SK-N-SH (cell line): Measurements from ENCODE around the gene SFXN3. TPM values are rescaled to one million over a fixed set of nuclear protein-coding genes. Genes with fewer than 3 reads are reported as not detected.

Experiments used
- CTCF ChIA-PET: fragments of 300-600, 350-600 bp; formaldehyde crosslinking; extraction: SDS; loops from one replicate; lab custom pipeline; 2021; lab: Yijun Ruan, JAX
- POLR2A ChIA-PET: fragments of 350-600 bp; sonication (Branson Sonifier 250); formaldehyde crosslinking; extraction: SDS; loops from one replicate; lab custom pipeline; 2020; ENCODE audit warnings: antibody characterized with exemption, inconsistent platforms; lab: Yijun Ruan, JAX
- DNase-seq: peaks from one replicate; pipeline ENCODE4 v3.0.0; 2012
- H2AFZ ChIP-seq: fragments of 200-600 bp; sonication (generic); 2 replicates; pipeline ENCODE4 v1.8.1; 2016; ENCODE audit warnings: antibody characterized with exemption, mild to moderate bottlenecking, low read depth
- H3F3A ChIP-seq: fragments of 200-600 bp; sonication (generic); replicated peaks from 2 replicates; pipeline ENCODE3; 2016; ENCODE audit warnings: antibody characterized with exemption, mild to moderate bottlenecking; ENCODE audit not compliant: insufficient read depth
- H3K27ac ChIP-seq, 2 experiments: fragments of 200-500 bp in 1 of 2; fragments of 200-600 bp in 1 of 2; sonication (Bioruptor generic) in 1 of 2; sonication (generic), shearing (Covaris generic) in 1 of 2; 2 replicates each; pipeline versions ENCODE4 v1.5.1 to v1.6.1; 2014 to 2016; ENCODE audit warnings: low read depth in 2 of 2, inconsistent platforms in 1 of 2, low read length in 1 of 2, mild to moderate bottlenecking in 1 of 2, mixed read lengths in 1 of 2
- H3K27me3 ChIP-seq: fragments of 200-600 bp; sonication (generic), shearing (Covaris generic); 2 replicates; pipeline ENCODE4 v1.6.1; 2016; ENCODE audit warnings: mixed run types; ENCODE audit not compliant: insufficient read depth
- H3K36me3 ChIP-seq, 2 experiments: fragments of 200-500 bp in 1 of 2; fragments of 200-600 bp in 1 of 2; sonication (Bioruptor generic) in 1 of 2; sonication (generic) in 1 of 2; replicated peaks in 1 of 2; 2 replicates each; pipeline versions ENCODE3 to v1.5.1; 2014 to 2016; ENCODE audit warnings: low read length in 1 of 2, mild to moderate bottlenecking in 1 of 2; ENCODE audit not compliant: insufficient read depth in 2 of 2, control insufficient read depth in 1 of 2
- H3K4me1 ChIP-seq, 2 experiments: fragments of 200-500 bp in 1 of 2; fragments of 200-600 bp in 1 of 2; sonication (Bioruptor generic) in 1 of 2; sonication (generic), shearing (Covaris generic) in 1 of 2; 2 replicates each; pipeline versions ENCODE4 v1.5.1 to v1.6.1; 2014 to 2016; ENCODE audit warnings: low read depth in 1 of 2, low read length in 1 of 2, mixed run types in 1 of 2; ENCODE audit not compliant: insufficient read depth in 2 of 2, control insufficient read depth in 1 of 2
- H3K4me2 ChIP-seq: fragments of 200-600 bp; sonication (generic), shearing (Covaris generic); 2 replicates; pipeline ENCODE4 v1.6.1; 2017; ENCODE audit warnings: mixed run types
- H3K4me3 ChIP-seq, 2 experiments: fragments of 200-500 bp in 1 of 2; fragments of 200-600 bp in 1 of 2; sonication (Bioruptor generic) in 1 of 2; sonication (generic), shearing (Covaris generic) in 1 of 2; 2 replicates each; pipeline versions ENCODE4 v1.5.1 to v1.8.1; 2014 to 2016; ENCODE audit warnings: low read depth in 2 of 2, inconsistent platforms in 1 of 2, low read length in 1 of 2, mild to moderate bottlenecking in 1 of 2, mixed read lengths in 1 of 2, moderate library complexity in 1 of 2
- H3K79me2 ChIP-seq: fragments of 200-600 bp; sonication (generic); 2 replicates; pipeline ENCODE4 v1.8.1; 2017; ENCODE audit warnings: mild to moderate bottlenecking; ENCODE audit not compliant: insufficient read depth
- H3K9ac ChIP-seq: fragments of 200-600 bp; sonication (generic); 2 replicates; pipeline ENCODE4 v1.6.1; 2017; ENCODE audit warnings: mixed run types
- H3K9me2 ChIP-seq: fragments of 200-600 bp; sonication (generic); 2 replicates; pipeline ENCODE4 v1.6.1; 2017; ENCODE audit warnings: mixed run types
- H3K9me3 ChIP-seq: fragments of 200-600 bp; sonication (generic); 2 replicates; pipeline ENCODE4 v1.6.1; 2017; ENCODE audit warnings: mixed run types, mild to moderate bottlenecking, moderate library complexity
- H4K20me1 ChIP-seq: fragments of 200-600 bp; sonication (generic); 2 replicates; pipeline ENCODE4 v1.6.1; 2017; ENCODE audit warnings: mild to moderate bottlenecking, mixed run types; ENCODE audit not compliant: insufficient read depth
- ELF1 ChIP-seq: IDR thresholded peaks from 2 replicates; pipeline ENCODE4 v1.4.0; 2012
- EP300 ChIP-seq, 2 experiments: IDR thresholded peaks; 2 replicates each; pipeline versions ENCODE4 v1.4.0 to v1.6.1; 2012; ENCODE audit warnings: borderline replicate concordance in 1 of 2, low read depth in 1 of 2, low read length in 1 of 2
- EZH2phosphoT487 ChIP-seq: fragments of 200-600 bp; sonication (generic); IDR thresholded peaks from 2 replicates; pipeline ENCODE4 v1.6.1; 2017; ENCODE audit warnings: low read depth, mixed run types, mild to moderate bottlenecking, antibody characterized with exemption, moderate library complexity, borderline replicate concordance
- FOSL2 ChIP-seq: IDR thresholded peaks from 2 replicates; pipeline ENCODE4 v1.4.0; 2012; ENCODE audit warnings: low read depth, mild to moderate bottlenecking, moderate library complexity, borderline replicate concordance
- GATA2 ChIP-seq: sonication (generic); formaldehyde crosslinking; IDR thresholded peaks from 2 replicates; pipeline ENCODE4 v1.5.0; 2020; ENCODE audit warnings: mild to moderate bottlenecking, missing genetic modification reagents
- JUND ChIP-seq: IDR thresholded peaks from 2 replicates; pipeline ENCODE4 v1.4.0; 2012
- MEF2A ChIP-seq: IDR thresholded peaks from 2 replicates; pipeline ENCODE4 v1.4.0; 2012; ENCODE audit warnings: low read depth, borderline replicate concordance
- MXI1 ChIP-seq: IDR thresholded peaks from 2 replicates; pipeline ENCODE4 v1.6.1; 2012; ENCODE audit warnings: mild to moderate bottlenecking, low read depth, low read length, improper control_type of control experiment
- NRF1 ChIP-seq: IDR thresholded peaks from 2 replicates; pipeline ENCODE4 v1.6.1; 2012; ENCODE audit warnings: low read depth, mild to moderate bottlenecking, low read length
- POLR2AphosphoS5 ChIP-seq: IDR thresholded peaks from 2 replicates; pipeline ENCODE4 v1.6.1; 2012; ENCODE audit warnings: low read depth, low read length
- RAD21 ChIP-seq: IDR thresholded peaks from 2 replicates; pipeline ENCODE4 v1.6.1; 2012; ENCODE audit warnings: mild to moderate bottlenecking, low read length
- RXRA ChIP-seq: IDR thresholded peaks from 2 replicates; pipeline ENCODE4 v1.4.0; 2012; ENCODE audit warnings: low read depth, mild to moderate bottlenecking, borderline replicate concordance
- SMC3 ChIP-seq: IDR thresholded peaks from 2 replicates; pipeline ENCODE4 v1.6.1; 2012; ENCODE audit warnings: low read depth, low read length, improper control_type of control experiment
- TAF1 ChIP-seq: IDR thresholded peaks from 2 replicates; pipeline ENCODE4 v1.6.1; 2012; ENCODE audit warnings: low read depth, mild to moderate bottlenecking, low read length, moderate library complexity, borderline replicate concordance
- TCF12 ChIP-seq: IDR thresholded peaks from 2 replicates; pipeline ENCODE4 v1.4.0; 2012
- TEAD4 ChIP-seq: IDR thresholded peaks from 2 replicates; pipeline ENCODE4 v1.4.0; 2012; ENCODE audit warnings: mild to moderate bottlenecking, borderline replicate concordance; ENCODE audit not compliant: insufficient read depth
- YY1 ChIP-seq: IDR thresholded peaks from 2 replicates; pipeline ENCODE4 v1.4.0; 2012; ENCODE audit warnings: low read depth, mild to moderate bottlenecking
- WGBS: methylation state at CpG from one replicate; pipeline ENCODE4 v1.1.6; 2017; ENCODE audit warnings: low lambda C conversion rate; 5-methylcytosine and 5-hydroxymethylcytosine counted together
- polyA plus RNA-seq, 3 experiments: library from polyadenylated mRNA; depleted of rRNA; stranded (reverse); fragments of >200 nt; gene quantifications; 2 replicates each; pipeline ENCODE4 v1.2.3, GENCODE V29; 2012
- TF ChIP-seq, protein P1 (sequence below): IDR thresholded peaks from 2 replicates; pipeline ENCODE4; 2012
- TF ChIP-seq, protein P2 (sequence below): fragments of 150-350 bp; IDR thresholded peaks from 2 replicates; pipeline ENCODE4 v1.6.1; 2016; ENCODE audit warnings: mild to moderate bottlenecking, low read depth, low read length
- TF ChIP-seq, protein P3 (sequence below): IDR thresholded peaks from 2 replicates; pipeline ENCODE4 v1.4.0; 2012; ENCODE audit warnings: low read depth, borderline replicate concordance
- TF ChIP-seq, protein P4 (sequence below): IDR thresholded peaks from 2 replicates; pipeline ENCODE4 v1.4.0; 2012; ENCODE audit warnings: low read depth, borderline replicate concordance
- TF ChIP-seq, protein P5 (sequence below): IDR thresholded peaks from 2 replicates; pipeline ENCODE4 v1.4.0; 2012; ENCODE audit warnings: low read depth

Gene SFXN3
- polyA plus RNA-seq, 1 of the 3 experiments (the other 2 are of a cell fraction) = 142 TPM

DNA sequence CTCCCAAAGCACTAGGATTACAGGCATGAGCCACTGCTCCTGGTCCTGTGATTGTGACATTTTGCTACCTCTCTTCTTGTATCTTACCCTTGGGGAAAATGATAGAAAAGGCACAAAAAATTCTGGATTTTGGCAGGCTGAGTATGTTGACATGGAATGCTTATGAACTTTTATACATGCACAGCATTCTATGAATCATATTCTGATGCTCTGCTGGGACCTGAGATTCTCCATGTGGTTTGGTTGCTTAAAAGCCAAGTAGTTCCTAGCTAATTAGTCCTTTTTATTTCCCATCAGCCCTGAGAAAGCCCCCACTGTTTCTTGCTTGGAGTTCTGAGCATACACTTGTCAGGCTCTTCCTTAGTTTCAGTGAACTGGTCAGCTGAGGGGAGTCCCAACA lies 22.5 kb downstream of the SFXN3 start:
- Histone ChIP-seq H3K27ac (no peak overlapping the region; a peak in 1 of 4 replicates), H3K4me3 (no peak overlapping the region)
- POLR2A ChIA-PET = no interaction called here

DNA sequence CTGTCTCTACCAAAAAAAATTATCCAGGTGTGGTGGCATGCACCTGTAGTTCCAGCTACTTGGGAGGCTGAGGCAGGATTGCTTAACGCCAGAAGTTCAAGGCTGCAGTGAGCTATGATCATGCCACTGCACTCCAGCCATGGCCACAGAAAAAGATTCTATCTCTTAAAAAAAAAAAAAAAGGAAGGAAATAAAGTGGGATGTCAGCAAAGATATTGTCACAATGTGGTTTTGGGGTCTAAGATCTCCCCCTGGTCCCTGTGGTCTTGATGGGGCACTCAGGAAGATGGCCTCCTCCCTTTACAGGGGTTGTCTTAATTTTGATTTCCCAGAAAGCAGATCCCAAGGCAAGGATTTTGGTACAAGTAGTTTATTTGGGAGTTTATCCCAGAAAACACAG lies 23.3 kb downstream of the SFXN3 start:
- Histone ChIP-seq H4K20me1 (no peaks in the 10 kb centered on the region), H3K4me1 (peaks cover 5 to 7% of the 10 kb centered on the region in 2 experiments; a peak in 1 of 4 replicates), H3K79me2 (peaks cover 62% of the 10 kb centered on the region), H3K27me3 (no peaks in the 10 kb centered on the region), H3K36me3 (no peaks in the 10 kb centered on the region), H3K9me2 (no peaks in the 10 kb centered on the region), H2AFZ (no peak overlapping the region), H3F3A (peaks cover 11% of the 10 kb centered on the region), H3K4me3 (no peak overlapping the region), H3K27ac (no peak overlapping the region), H3K9ac (no peak overlapping the region), H3K9me3 (no peaks in the 10 kb centered on the region), H3K4me2 (no peak overlapping the region)
- ChIA-PET POLR2A (interaction anchor here (1.8 kb wide), 1 partner anchor 11 kb away, joined by 5 read pairs; no protein-coding TSS in a partner anchor), CTCF (interaction anchor here (1.8 to 18.9 kb wide), 5 partner anchors 14 to 86 kb away, joined by 4 to 234 read pairs (median 11); no protein-coding TSS in a partner anchor)
- no peak for DNase-seq
- 95% methylated on average over 1 of the region's 1 CpG for WGBS
- TF ChIP-seq FOSL2 (no peak), TCF12 (no peak), EZH2phosphoT487 (no peak), JUND (no peak), RXRA (no peak), NRF1 (no peak), YY1 (no peak), ELF1 (no peak), RAD21 (no peak), TAF1 (no peak)
- TF ChIP-seq, protein P1, sequence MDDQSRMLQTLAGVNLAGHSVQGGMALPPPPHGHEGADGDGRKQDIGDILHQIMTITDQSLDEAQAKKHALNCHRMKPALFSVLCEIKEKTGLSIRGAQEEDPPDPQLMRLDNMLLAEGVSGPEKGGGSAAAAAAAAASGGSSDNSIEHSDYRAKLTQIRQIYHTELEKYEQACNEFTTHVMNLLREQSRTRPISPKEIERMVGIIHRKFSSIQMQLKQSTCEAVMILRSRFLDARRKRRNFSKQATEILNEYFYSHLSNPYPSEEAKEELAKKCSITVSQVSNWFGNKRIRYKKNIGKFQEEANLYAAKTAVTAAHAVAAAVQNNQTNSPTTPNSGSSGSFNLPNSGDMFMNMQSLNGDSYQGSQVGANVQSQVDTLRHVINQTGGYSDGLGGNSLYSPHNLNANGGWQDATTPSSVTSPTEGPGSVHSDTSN = no peak
- TF ChIP-seq, protein P2, sequence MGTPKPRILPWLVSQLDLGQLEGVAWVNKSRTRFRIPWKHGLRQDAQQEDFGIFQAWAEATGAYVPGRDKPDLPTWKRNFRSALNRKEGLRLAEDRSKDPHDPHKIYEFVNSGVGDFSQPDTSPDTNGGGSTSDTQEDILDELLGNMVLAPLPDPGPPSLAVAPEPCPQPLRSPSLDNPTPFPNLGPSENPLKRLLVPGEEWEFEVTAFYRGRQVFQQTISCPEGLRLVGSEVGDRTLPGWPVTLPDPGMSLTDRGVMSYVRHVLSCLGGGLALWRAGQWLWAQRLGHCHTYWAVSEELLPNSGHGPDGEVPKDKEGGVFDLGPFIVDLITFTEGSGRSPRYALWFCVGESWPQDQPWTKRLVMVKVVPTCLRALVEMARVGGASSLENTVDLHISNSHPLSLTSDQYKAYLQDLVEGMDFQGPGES = no peak

More for the DNA sequence above, 22.5 kb downstream of the SFXN3 start:
- Histone ChIP-seq H3K9ac (no peak overlapping the region), H2AFZ (no peak overlapping the region; the same call in 1 of the 2 replicates), H3K4me1 (peaks cover 4 to 5% of the 10 kb centered on the region in 2 experiments; a peak in 1 of 4 replicates), H3K9me3 (no peaks in the 10 kb centered on the region), H4K20me1 (no peaks in the 10 kb centered on the region), H3K4me2 (0 out of 2 replicates have a peak overlapping the region, but pooled peaks have one; percentile 22), H3K9me2 (no peaks in the 10 kb centered on the region), H3F3A (peaks cover 11% of the 10 kb centered on the region), H3K36me3 (no peaks in the 10 kb centered on the region), H3K79me2 (peaks cover 53% of the 10 kb centered on the region), H3K27me3 (no peaks in the 10 kb centered on the region)
- TF ChIP-seq, protein P3, sequence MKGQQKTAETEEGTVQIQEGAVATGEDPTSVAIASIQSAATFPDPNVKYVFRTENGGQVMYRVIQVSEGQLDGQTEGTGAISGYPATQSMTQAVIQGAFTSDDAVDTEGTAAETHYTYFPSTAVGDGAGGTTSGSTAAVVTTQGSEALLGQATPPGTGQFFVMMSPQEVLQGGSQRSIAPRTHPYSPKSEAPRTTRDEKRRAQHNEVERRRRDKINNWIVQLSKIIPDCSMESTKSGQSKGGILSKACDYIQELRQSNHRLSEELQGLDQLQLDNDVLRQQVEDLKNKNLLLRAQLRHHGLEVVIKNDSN = no peak
- no peak for TF ChIP-seq POLR2AphosphoS5
- TF ChIP-seq TAF1 = no peak
- TF ChIP-seq, protein P4, sequence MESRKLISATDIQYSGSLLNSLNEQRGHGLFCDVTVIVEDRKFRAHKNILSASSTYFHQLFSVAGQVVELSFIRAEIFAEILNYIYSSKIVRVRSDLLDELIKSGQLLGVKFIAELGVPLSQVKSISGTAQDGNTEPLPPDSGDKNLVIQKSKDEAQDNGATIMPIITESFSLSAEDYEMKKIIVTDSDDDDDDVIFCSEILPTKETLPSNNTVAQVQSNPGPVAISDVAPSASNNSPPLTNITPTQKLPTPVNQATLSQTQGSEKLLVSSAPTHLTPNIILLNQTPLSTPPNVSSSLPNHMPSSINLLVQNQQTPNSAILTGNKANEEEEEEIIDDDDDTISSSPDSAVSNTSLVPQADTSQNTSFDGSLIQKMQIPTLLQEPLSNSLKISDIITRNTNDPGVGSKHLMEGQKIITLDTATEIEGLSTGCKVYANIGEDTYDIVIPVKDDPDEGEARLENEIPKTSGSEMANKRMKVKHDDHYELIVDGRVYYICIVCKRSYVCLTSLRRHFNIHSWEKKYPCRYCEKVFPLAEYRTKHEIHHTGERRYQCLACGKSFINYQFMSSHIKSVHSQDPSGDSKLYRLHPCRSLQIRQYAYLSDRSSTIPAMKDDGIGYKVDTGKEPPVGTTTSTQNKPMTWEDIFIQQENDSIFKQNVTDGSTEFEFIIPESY = no peak
- TF ChIP-seq FOSL2 = no peak
- TF ChIP-seq EZH2phosphoT487 = no peak
- no peak for TF ChIP-seq MEF2A
- no peak for TF ChIP-seq GATA2 (CRISPR knock-in tag)
- TF ChIP-seq, protein P5, sequence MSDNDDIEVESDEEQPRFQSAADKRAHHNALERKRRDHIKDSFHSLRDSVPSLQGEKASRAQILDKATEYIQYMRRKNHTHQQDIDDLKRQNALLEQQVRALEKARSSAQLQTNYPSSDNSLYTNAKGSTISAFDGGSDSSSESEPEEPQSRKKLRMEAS = no peak
- TF ChIP-seq RXRA = no peak
- no peak for TF ChIP-seq TEAD4
- no peak for TF ChIP-seq NRF1
- TF ChIP-seq SMC3 = no peak
- no peak for TF ChIP-seq MXI1
- TF ChIP-seq EP300 (IDR thresholded peaks at IDR 0.05; ENCODE audit: borderline replicate concordance in 1 of 2, low read depth in 1 of 2, low read length in 1 of 2) = no peak
- TF ChIP-seq YY1 = no peak
- DNase-seq = no peak
- CTCF ChIA-PET = interaction anchor here (0.7 to 7.5 kb wide), 6 partner anchors 11 to 89 kb away, joined by 3 to 70 read pairs (median 22); no protein-coding TSS in a partner anchor
